Body of pancreas (tissue), 4 donors: ENCODE results near the gene ENO3. TPM values are rescaled to one million over a fixed set of nuclear protein-coding genes. Genes with fewer than 3 reads are reported as not detected.

Source experiments
- ATAC-seq: fragments of 150-250 bp; one replicate; pipeline ENCODE4 v1.9.1; 2016
- DNase-seq, 4 donors: peaks; one replicate each; pipeline ENCODE4 v3.0.0-alpha.2; 2019
- H3K27ac ChIP-seq, 4 donors: fragments of 200-600 bp; sonication (generic); 1 replicate in 3 of 4; 2 replicates in 1 of 4; pipeline versions ENCODE4 v1.5.1 to v1.6.1; 2016 to 2019; ENCODE audit warnings: mild to moderate bottlenecking in 1 of 4, mixed read lengths in 1 of 4, moderate library complexity in 1 of 4
- H3K27me3 ChIP-seq, 2 donors: fragments of 200-600 bp; sonication (generic); one replicate each; pipeline ENCODE4 v1.6.0; 2016; ENCODE audit warnings: mild to moderate bottlenecking in 1 of 2
- H3K36me3 ChIP-seq, 2 donors: fragments of 200-600 bp; sonication (generic); replicated peaks in 1 of 2; 2 replicates each; pipeline ENCODE4 v1.5.1; 2016; ENCODE audit warnings: low read depth in 2 of 2; ENCODE audit not compliant: insufficient read depth in 1 of 2
- H3K4me1 ChIP-seq: fragments of 200-600 bp; sonication (generic); one replicate; pipeline ENCODE4 v1.6.0; 2016
- H3K4me3 ChIP-seq, 2 donors: fragments of 200-600 bp; sonication (generic); 1 replicate in 1 of 2; 2 replicates in 1 of 2; pipeline ENCODE4 v1.5.1; 2016 to 2019
- H3K9me3 ChIP-seq, 3 donors: fragments of 200-600 bp; sonication (generic); 1 replicate in 2 of 3; 2 replicates in 1 of 3; pipeline ENCODE4 v1.5.1; 2016
- CTCF ChIP-seq, 7 experiments: fragments of 450-650 bp in 4 of 7; fragments of 200-600 bp in 3 of 7; sonication (generic) in 3 of 7; IDR thresholded peaks; one replicate each; pipeline ENCODE4 v1.5.1; 2016 to 2019; ENCODE audit warnings: antibody characterized with exemption in 7 of 7
- POLR2A ChIP-seq, 3 donors: fragments of 450-650 bp; IDR thresholded peaks; one replicate each; pipeline ENCODE4 v1.6.1; 2016; ENCODE audit warnings: antibody characterized with exemption in 3 of 3, mild to moderate bottlenecking in 2 of 3
- WGBS, 2 donors: methylation state at CpG; one replicate each; pipeline ENCODE4 v1.1.5; 2017; 5-methylcytosine and 5-hydroxymethylcytosine counted together
- intact Hi-C: fragments of 100-400 bp; cut with DNase I; formaldehyde crosslinking; loops from one replicate; pipeline ENCODE4 v1.15.1; 2023
- total RNA-seq, 2 donors: library from RNA; depleted of rRNA; stranded (reverse); fragments of >200 nt; gene quantifications; one replicate each; pipeline ENCODE4 v1.1.0, GENCODE V29; 2016

Gene ENO3
- total RNA-seq, 2 donors from 2014 or later: 3.3 to 3.6 TPM

GRCh38 chr17:4959261-4959965 is 8.5 kb downstream of the ENO3 start:
- intact Hi-C loops: no loop called here

GRCh38 chr17:4960279-4960922 is 9.5 kb downstream of the ENO3 start:
- intact Hi-C loops: no loop called here
- Histone ChIP-seq H3K36me3 (peaks cover 0 to 8% of the 10 kb centered on the region in 2 donors), H3K27ac (no peak overlapping the region), H3K4me3 (no peak overlapping the region), H3K4me1 (no peaks in the 10 kb centered on the region), H3K27me3 (no peaks in the 10 kb centered on the region), H3K9me3 (no peaks in the 10 kb centered on the region)
- DNase-seq (no peak), ATAC-seq (no peak)
- TF ChIP-seq POLR2A (IDR thresholded peaks at IDR 0.05) (no peak), CTCF (IDR thresholded peaks at IDR 0.05) (no peak)
- WGBS, 2 donors: 80 to 90% methylated on average over 9 of the region's 9 CpGs

More at GRCh38 chr17:4959261-4959965, 8.5 kb downstream of the ENO3 start:
- TF ChIP-seq POLR2A (IDR thresholded peaks at IDR 0.05) (no peak), CTCF (IDR thresholded peaks at IDR 0.05) (no peak)
- Histone ChIP-seq H3K4me1 (no peaks in the 10 kb centered on the region), H3K4me3 (no peak overlapping the region), H3K9me3 (no peaks in the 10 kb centered on the region), H3K36me3 (peaks cover 0 to 8% of the 10 kb centered on the region in 2 donors), H3K27ac (no peak overlapping the region), H3K27me3 (no peaks in the 10 kb centered on the region)
- 85% methylated on average over 5 to 14 of the region's 18 CpGs for WGBS, 2 donors
- no peak for DNase-seq
- ATAC-seq: no peak

GRCh38 chr17:4965311-4965986 is 14.5 kb downstream of the ENO3 start:
- intact Hi-C loops: no loop called here
- Histone ChIP-seq H3K9me3 (no peaks in the 10 kb centered on the region), H3K27ac (peak overlapping the region in 3 of 4 donors; percentile 89 to 95 (median 94)), H3K4me1 (peaks cover 23% of the 10 kb centered on the region), H3K4me3 (no peak overlapping the region), H3K36me3 (peaks cover 0 to under 1% of the 10 kb centered on the region in 2 donors), H3K27me3 (no peaks in the 10 kb centered on the region)
- TF ChIP-seq CTCF (IDR thresholded peaks at IDR 0.05) (no peak), POLR2A (IDR thresholded peaks at IDR 0.05) (no peak)
- WGBS, 2 donors: 91 to 94% methylated on average over 15 of the region's 15 CpGs
- DNase-seq (no peak), ATAC-seq (no peak)

- WGBS, 2 donors: 1% methylated on average over 27 to 42 of the region's 42 CpGs
- DNase-seq (peak; percentile 98 to 100 (median 98)), ATAC-seq (peak; percentile 90)
- TF ChIP-seq CTCF (IDR thresholded peaks at IDR 0.05): peak in 1 of 7 experiments; percentile 10
- peak in 1 of 3 donors; percentile 23 for TF ChIP-seq POLR2A (IDR thresholded peaks at IDR 0.05)
- H3K9me3 ChIP-seq: no peaks in the 10 kb centered on the region
- H3K4me1 ChIP-seq: peaks cover 23% of the 10 kb centered on the region
- H3K36me3 ChIP-seq: no peaks in the 10 kb centered on the region
- peak overlapping the region; percentile 59 to 71 for H3K4me3 ChIP-seq
- intact Hi-C loops: no loop called here
- peak overlapping the region; percentile 89 to 98 (median 94) for H3K27ac ChIP-seq
- H3K27me3 ChIP-seq: no peaks in the 10 kb centered on the region
Observed at GRCh38 chr17:4966844-4967538, 16.1 kb downstream of the ENO3 start.
